A172 (cell line): ENCODE data around the gene PLEKHA6. TPM values are rescaled to one million over a fixed set of nuclear protein-coding genes. Genes with fewer than 3 reads are reported as not detected.
A peak's percentile ranks its signal among the peaks of the same experiment; 100 is the strongest.

Experiments
- DNase-seq: peaks from one replicate; pipeline ENCODE4 v3.0.0-alpha.2; 2015; ENCODE audit warnings: low spot score
- total RNA-seq: library from RNA; depleted of rRNA; stranded (reverse); fragments of >200 nt; shearing (Covaris generic); gene quantifications from 2 replicates; pipeline ENCODE4 v1.2.3, GENCODE V29; 2014

Gene PLEKHA6
- total RNA-seq, 1 experiment from 2014 or later = 0.02 TPM

DNA sequence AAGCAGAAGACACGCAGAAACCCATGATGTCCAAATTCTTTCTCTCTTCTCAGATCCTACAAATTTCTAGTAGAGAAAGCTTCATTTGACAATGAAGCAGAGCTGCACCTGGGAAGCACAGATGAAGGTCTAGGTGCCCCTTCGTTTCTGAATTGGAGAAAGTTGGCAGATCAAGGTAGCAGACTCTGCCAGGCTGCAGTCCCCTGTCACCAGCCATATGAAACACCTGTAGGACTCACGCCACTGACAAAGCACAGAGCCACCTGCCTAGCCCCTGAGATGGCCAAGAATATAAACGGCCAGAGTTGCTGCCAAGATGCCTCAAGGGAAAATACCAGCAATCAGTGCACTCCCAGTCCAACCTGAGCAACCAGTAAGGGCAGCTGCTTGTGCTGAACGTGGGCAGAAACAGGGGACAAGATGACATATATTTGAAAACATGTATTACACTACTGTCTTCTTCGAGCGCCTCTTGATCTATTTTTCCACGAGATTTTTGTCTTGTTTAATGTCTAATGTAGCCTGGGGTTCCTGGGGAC, 20.6 kb upstream of the PLEKHA6 start:
- DNase-seq = no peak

DNA sequence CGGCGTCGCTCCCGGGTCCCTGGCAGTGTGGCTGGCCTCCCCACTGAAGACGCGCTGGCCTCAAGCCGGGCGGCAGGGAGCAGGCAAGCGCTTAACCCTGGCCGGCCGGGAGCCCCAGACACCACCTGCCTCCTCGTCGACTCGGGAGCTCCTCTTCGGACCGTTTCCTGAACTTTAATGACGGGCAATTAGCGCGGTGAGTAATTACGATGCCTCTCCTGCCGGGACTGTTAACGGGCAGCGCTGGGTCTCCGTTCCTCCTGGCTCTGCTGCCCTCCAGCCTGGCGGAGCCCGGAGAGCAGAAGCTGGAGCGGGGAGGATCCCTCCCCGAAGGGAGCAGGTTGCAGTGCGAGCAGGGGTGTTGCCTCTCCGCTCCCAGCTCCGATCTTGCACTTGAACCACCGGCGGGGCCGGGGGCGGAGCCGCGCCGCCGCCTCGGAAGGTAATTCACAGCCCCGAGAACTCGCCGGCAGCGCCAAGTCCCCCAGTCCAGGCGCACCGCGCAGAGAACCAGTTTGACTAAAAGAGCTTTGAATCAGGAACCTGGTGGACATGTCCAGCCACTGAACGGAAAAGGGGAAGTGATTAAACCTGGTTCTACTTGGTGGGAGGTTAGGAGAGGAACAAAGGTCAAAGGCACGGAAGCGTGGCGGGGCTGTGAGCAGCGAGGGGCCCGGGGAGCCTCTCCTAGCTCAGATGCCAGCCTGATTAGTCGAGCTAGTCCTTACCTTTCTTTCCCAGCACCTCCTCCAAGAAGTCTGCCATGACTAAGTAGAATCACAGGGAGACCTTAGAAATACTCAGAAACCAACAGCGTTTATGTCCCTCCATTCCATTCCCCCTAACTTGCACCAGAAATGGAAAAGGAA, 18.3 kb upstream of the PLEKHA6 start:
- peak; percentile 30 for DNase-seq

DNA sequence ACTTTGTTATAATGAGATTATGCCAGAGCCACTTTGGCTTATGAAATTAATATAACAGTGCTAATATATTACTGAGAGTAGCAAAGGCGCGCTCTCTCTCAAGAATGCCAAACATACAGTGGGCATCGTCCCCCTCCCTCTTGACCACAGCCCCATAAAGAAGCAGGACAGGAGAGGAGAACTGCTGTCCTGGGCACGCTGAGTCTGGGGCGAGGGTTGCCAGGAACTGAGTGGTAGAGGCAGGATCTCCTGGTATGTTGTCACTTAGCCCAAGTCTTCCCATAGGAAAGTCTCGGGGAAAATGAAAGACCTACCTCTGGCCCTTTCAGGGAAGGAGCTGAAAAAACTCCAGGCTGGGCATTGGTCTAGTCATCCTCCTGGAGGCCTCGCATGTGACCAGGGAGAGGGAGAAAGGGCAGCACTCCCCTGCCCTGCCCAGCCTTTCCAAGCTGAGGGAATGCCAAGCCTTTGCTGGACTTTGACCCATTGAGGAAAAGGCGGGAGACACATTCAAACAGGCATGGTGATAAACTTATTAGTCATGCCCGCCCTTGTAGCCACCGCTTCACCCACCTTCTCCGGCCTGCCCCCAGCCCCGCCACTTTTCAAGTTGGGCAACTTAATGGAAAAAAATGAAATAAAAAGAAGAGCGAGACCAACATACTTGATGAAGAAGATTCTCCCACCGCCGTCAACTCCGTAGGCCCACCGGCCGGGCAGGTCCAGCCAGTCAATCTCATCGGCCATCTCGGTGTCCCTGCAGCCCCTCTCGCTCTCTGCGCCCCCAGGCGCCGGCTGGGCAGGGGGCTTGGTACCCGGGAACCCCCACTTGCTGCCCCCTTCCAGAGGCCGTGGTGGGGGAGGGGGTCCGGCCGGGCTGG, 17.4 kb upstream of the PLEKHA6 start:
- DNase-seq = no peak

DNA sequence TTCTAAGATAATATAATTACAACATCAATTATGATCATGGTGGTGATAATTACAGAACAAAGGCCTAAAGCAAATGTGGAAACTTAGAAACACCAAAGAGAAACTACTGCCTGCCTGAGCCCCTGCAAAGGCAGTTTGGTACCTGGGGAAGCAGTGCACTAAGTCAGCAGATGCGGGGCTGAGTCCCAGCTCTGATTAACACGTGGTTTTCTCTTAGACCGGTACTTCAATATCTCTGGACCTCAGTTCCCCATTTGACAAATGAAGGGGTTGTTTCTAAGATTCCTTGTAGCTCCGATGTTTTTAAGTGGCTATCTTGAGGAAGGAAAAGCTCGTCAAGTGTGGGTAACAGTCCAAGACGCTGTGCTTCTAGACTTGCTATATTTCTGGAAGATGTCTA, 16.7 kb upstream of the PLEKHA6 start:
- no peak for DNase-seq

DNA sequence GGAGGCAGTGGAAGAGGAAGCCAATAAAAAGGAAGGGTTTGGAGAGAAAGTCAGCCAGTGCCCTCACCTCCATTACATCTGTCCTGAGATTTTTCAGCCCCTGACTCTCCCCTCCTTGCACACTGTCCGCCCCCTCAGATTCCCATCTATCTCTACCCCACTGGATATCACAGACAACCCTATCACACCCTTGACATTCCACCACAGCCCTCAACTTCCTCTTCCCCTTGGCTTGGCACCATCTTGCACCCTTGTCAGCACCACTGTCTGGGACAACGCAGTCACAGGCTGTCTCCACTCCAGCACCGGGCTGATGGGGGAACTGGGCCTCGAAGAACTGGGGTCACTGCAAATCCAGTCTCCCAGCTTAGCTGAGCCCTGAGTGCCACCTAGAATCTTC, 14.2 kb upstream of the PLEKHA6 start:
- DNase-seq = no peak

DNA sequence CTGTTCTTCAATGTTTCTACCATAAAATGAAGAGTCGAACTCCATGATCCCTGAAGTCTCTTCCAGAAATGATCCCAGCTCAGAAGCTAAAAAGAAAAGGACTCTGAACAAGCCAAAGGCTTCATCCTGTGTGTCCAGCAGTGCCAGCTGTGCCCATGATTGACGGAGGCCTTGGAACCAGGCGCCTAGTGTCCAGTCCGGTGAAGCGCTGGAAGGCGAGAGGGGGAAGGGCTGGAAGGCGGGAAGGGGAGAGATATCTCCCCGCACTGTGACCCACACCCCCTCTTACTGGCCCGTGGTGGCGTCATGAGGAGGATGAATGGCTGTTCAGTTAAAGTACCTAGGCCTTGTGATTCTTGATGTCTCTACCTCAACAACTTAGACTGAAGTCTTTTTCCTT, 10.4 kb upstream of the PLEKHA6 start:
- no peak for DNase-seq

DNA sequence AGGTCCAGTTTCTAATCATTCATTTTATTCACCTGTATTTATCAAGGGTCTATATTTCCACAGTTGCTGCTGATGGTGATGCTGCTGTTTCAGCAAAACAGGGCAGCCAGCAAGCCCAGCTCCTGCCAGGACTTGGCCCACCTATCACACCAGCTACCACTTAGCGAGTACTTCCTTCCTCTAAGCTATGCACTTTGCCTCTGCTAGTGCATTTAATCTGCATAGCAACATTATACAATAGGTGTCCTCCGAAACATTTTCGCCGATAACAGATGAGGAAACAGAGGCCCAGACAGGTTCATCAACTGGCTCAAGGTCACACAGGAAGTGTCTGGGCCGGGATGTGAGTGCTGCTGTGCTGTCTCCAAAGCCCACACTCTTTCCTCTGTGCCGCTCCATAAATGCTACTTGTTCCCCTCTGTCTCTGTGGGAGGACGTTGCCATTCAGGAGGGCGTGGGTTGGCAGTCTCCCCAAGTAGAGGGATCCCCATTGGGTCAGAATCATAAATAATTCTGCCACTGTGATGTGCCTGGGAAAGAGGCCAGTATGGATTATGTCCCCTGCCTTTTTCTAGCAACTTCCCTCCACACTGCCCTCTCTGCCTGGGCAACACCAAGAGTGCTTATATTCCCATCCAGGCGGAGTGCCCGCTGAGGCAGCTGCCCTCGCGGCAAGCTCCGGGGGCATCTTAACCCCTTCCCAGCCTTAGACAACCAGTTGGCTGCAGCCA, 9.4 kb upstream of the PLEKHA6 start:
- DNase-seq = no peak

DNA sequence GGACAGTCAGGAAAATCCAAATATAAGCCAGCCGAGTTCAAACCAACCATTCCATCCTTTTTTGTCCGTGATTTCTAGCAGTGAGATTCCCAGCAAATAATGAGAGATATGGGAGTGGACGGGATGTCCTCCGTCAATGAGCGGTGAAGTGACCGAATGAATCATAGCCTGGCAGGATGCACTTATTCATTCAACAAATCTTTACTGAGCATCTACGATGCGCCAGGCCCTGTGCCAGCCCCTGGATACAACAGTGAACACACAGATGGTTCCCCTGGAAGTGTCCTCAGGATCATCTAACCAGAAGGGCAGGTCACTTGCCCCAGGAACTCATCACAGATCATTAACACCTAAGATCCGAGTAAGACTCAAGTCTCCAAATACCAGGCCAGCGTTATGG, 8.2 kb upstream of the PLEKHA6 start:
- peak; percentile 35 for DNase-seq

DNA sequence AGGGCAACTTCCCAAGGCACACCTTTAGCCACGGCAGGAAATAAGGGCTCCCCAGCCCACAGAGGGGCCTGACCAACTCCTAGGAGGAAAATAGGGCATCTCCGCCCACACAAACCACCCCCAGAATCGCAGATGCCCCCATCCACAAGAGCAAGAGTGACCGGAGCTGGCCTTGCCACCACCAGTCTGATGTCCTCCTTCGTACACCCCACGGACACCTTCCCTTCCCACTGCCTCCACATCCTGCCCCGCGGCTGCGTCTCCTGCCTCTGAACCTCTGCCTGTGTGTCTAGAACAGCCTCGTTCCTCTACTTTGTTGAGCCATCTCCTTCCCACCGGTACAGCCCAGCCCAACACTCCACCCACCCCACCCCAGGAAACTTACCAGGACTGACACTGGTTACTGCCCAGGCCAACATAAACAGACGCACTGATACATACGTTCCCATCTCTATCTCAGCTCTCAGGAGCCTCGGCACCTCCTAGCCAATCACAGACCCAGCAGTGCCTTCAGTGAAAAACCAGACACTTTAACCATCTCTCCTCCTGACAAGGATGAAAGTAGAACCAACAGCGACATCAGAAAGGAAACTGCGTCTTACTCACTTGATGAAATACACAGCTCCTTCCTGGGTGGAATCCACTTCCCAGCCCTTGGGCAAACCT, 7.6 kb upstream of the PLEKHA6 start:
- no peak for DNase-seq

DNA sequence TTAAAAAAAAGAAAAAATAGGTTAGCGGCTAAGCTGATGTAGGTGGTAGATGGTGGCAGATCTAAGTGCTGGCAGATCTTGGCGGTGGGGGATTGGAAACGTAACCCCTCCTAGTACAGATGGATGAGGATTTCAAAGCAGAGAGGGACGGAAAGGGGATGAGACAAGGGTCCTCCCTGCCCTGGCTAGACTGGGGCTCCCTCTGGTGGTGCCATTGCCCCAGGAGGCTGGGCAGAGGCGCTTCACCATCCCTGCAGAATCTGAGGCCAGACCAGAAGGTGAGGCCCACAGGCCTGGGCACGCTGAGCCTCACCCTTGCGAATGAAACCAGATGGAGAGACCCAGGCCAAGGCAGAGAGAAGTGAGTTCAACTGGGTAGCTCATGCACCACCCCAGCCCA, 7.0 kb upstream of the PLEKHA6 start:
- no peak for DNase-seq

DNA sequence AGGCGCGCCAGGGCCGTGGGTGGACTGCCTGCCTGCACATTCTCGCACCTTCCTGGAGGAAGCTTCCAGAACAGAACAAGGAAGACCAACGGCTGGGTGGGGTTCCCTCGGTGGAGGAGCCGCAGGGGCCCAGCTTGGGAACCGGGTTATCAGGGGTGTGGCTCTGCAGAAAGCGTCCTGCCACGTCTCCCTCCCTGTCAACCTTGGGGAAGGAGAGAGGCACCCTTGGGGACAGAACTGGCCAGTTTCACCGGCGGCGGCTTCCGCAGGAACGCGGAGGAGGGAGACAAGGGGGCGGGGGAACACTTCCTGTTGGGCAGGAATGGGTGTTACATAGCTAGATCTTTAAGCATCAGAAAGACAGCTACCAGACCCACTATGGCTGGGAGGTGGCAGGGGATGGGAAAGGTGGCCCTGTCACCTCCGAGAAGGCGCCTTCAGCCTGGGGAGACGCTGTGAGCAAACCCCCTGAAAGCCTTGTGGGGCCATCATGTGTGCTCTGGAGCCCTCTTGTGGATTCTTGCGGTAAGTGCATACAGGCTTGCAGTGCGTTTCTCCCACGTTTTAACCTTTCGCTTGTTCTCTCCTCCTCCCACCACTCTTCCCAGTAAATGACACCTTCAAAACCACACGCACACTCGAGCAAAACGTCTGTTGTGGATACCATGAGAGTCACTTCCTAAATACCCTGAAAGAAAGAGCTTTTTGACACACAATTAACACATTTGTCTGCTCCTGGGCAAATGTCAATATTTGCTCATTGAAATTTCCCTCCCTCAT, 3.8 kb upstream of the PLEKHA6 start:
- DNase-seq = peak; percentile 73

DNA sequence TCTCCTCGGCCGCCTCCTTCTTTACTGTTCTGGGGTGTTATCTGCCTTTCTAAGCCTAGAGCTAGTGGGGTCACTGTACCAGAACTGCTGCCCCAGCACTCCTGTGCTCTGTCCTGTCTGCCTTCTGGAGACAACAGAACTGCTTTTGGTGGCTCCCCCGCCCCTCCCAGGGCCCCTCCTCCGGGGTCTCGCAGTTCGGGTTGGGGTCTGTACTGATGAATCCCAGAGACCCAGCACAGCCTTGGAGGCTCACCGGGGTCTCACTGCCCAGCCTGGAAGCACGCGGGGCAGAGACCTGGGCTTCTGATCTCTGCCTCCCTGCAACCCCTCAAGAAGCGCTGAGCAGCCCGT, 3.2 kb upstream of the PLEKHA6 start:
- no peak for DNase-seq

DNA sequence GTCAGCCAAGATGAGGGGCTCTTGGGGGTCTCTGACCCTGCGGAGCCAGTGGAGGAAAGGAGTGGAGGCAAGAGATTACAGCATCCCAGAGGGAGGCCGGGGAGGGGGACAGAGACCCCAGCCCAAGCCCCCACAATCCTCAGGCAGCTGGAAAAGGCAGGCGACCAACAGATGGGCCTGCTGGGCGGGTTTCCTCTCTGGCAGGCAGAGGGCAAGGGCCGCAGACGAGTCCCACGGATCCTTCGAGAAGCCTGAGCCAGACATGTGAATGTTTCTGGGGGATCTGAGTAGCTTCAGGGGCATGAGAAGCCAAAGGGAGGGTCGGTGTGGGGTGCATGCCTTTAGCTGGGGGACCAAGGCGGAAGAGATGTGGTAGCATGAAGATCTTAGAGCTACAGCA, 2.1 kb upstream of the PLEKHA6 start:
- no peak for DNase-seq

DNA sequence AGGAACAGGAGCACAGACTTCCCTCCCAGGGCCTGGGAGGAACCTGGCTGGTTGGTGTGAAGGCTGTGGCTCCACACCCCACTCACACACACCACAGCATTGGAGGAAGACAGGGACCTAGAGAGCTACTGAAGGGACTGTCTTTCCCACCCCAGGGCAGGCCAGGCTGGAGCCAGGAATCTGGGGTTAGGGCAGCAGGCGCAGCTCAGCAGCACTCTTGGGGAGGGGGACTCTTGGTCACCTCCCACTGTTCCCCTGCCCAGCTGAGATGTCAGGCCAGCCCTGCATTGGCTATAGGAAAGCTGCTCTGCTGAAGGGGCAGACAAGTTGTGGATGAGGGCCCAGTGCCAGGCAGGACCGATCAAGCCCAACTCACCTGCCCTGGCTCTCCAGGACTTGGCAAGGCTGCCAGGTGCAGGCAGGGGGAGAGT, 1.6 kb upstream of the PLEKHA6 start:
- DNase-seq = no peak

DNA sequence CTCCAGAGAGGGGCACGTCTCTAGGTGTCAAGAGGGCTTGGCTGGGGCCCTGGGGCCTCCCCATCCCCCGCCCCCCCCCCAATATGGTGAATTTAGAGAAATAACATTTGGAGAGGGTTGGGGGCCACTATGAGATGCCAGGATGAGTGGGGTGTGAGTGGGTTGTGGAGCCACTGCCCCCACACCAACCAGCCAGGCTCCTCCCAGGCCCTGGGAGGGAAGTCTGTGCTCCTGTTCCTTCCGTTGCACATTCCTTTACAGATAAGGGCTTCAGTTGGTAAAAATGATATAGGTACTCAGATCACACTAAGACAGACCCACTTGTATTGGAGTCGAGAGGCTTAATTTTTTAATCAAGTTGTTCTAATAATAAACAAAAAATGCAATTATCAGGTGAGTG, 585 bp upstream of the PLEKHA6 start:
- DNase-seq = no peak

DNA sequence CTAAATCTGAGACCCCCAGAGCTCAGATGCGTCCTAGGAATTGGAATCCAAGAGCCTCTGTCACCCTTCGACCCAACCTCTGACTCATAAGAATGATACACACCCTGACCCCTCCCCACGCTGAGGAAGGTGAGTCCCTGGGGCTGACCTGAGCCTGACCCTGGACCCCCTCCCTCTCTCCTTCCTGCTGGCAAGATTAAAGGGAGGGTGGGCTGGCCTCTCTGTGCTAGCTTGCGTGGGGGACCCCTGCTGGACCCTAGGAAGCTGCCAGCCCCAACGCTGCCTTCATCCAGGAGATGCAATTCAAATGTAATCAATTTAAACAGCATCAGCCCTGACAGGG, 627 bp downstream of the PLEKHA6 start:
- no peak for DNase-seq

DNA sequence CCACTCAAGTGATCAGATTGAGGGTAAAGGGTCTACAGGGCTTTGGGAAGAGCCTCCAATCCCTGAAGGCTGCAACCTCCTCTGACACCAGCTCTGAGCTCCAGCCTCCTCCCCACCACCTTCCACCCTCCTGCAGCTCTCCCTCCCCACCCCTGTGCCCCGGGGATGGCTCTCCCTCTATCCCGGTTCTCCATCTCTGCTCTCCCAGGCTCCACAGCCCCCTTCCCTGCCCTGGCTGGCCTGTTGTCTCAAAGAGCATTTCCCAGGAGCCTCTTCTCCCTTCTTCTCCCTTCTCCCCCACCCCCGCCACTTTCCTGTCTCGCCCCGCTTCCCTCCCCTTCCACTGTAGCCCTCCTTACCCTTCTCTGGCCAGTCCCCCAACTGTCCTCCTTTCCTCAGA, 1.1 kb downstream of the PLEKHA6 start:
- DNase-seq = no peak

DNA sequence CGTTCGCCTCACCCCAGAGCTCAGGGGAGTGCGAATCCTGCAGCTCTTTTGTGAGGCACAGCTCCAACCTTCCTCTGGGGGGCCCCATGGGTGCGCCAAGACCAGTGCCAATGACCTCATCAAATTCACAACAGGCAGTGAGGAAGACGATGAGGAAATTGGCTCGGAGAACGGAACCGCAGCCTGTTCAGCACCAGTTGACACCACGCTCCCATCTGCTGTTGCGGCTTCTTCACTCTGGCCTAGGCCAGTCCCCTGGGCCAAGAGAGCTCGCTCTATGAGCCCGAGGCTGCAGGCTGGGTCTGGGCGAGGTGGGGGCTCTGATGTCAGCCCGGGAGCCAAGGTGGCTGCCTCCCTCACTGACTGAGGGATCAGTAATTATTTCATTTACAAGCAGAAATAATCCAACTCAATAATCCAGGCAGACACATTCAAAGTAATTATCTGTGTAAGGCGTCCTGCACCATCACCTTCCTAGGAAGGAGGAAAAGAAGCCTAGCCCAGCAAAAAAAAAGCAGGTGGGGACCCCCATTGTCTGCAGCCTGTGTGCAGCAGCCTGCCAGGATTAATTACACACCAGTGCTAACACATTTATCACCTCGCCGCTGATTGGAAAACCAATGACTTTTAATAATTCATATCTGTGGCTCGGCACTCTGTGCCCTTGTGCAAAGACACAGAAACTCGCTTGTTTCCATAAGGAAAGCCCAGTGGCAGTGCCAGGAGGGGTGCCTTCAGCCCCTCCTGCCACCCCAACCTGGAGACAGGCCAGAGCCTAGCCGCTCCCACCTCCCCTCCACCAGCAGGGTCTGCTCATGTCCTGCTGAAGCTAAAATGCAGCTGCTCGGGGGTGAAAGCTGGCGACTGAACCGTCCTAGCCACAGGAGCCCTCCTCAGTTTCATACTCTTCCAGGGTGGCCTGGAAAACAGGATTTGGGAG, 1.9 kb downstream of the PLEKHA6 start:
- DNase-seq = no peak

DNA sequence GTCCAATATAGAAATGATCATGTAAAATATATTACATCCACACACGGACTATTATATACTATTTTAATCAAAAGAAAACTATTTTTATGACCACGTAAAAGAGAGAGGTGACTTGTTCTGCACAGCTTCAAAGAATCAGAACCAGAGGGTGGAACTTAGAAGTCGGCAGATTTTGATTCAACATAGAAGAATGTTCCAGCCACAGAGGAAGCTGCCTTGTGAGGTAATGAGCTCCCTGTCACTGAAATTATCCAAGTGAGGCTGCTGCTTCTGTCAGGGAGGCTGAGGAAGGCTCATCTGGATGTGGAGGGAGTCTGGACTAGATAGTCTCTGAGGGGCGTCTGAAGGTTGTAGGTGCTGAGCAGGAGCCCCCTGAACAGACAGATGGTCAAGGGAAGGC, 2.7 kb downstream of the PLEKHA6 start:
- no peak for DNase-seq

DNA sequence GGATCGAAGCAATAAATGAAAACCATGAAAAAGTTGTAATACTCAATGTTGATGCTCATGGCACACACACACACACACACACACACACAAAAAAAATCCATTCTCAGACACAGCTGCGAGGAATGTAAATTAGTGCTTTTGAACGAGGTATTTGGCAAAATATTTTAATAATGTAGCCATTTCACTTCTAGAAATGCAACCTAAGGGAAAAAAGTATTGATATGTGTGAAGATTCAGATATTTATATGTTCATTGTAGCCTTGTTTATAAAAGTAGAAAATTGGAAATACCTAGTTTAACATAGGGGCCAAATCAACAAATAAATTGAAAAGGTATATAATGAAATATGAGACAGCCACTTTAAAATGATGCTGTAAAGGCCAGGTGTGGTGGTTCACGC, 3.8 kb downstream of the PLEKHA6 start:
- DNase-seq = no peak
